ENCODE measurements around the gene OPA3.
"Not testable (repeated sequence)": the region's sequence is repeated elsewhere in the genome, so short reads cannot be mapped to it uniquely, and the experiment has no call there.

OPA3 gene

DNA sequence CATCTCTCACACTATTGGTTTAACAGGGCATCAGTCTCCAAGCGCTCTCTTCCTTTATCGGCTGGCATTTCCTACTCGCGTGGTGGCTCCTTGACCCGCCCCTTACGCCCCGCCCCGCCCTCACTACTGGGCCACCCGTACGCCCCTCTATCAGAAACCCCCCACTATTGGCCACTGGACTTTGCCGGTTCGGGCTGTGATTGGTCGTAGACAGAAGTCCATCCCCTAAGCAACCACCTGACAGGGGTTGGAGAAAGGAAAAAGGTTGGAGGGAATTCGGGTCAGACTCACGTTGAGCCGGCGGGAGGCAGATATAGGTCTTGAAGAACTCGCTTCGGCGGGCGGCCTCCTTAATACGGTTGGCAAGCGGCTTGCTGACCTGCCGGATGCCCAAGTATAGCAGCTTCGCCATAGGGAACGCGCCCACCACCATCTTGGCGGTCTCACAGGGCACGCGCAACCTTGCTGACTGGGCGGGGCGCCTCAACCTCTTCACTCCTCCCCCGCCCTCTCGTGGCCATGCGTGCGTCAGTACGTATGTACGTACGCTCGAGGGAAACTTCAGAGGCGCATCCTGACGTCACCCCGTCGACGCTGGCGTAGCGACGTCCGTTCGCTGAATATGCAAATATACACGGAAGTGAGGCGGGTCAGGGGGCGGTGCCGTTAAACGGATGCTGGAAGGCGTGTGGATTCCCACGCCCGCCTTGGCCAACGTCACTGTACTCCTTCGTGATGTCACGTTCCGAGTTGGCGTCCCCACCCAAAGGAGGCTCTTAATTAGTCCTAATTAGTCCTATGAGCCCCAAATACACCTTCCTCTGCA, at the start of gene OPA3:
Gene OPA3, minus strand, starts transcription at position 471 of the 826 bp plus-strand sequence. Its CDS starts 38 bp downstream, at position 433.
- peak; percentile 96 to 97 for DNase-seq

DNA sequence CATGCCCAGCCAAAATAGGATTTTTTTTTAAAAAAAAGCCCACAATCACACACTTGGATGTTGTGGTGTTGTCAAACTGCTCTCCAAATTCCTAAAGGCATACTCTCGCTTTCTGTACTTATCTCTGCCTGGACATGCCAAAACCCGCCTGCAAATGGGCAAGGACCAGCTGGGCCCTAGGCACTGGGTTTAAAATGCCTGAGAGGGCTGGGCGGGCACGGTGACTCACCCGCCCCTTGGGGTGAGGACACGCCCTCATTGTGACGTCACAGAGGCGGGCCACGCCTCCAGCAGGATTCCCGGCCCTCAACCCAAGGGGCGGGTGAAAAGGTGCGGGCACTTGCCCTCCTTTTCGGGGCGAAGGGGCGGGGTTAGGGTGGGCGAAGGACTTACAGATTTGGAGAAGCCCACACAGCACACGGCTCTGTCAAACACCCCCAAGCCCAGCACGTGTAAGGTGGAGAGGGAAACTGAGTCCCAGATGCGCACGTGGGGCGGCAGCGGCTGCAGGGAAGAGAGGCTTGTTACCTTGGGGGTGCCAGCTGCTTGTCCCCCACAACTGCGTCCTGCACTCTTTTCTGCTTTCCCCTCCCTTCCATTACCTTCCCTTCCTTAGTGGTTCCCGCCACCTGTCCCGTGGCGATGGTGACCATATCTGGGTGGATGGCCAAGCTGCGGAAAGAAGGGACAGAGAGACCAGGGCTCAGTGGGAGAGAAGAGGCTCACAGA, 48.0 kb upstream of the OPA3 start:
- peak; percentile 49 for DNase-seq

DNA sequence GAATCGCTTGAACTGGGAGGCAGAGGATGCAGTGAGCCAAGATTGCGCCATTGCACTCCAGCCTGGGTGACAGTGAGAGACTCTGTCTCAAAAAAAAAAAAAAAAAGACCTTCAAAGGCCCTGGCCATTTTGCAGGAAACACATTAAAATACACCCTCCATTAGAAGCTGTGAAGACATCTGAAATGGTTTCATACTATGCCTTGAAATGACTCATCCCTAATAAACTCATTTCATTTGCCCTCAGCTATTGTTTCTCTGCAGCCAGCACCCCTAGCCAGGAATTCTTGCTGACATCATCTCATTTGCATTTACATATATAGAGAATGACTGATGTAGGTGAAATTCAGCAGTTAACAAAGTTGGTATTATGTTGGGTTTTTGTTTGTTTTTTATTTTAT, 45.9 kb upstream of the OPA3 start:
- no peak for DNase-seq

GRCh38 chr19:45629704-45630103, 45.1 kb upstream of the OPA3 start:
- no peak for DNase-seq

GRCh38 chr19:45628219-45628618, 43.6 kb upstream of the OPA3 start:
- DNase-seq: not testable (repeated sequence)

DNA sequence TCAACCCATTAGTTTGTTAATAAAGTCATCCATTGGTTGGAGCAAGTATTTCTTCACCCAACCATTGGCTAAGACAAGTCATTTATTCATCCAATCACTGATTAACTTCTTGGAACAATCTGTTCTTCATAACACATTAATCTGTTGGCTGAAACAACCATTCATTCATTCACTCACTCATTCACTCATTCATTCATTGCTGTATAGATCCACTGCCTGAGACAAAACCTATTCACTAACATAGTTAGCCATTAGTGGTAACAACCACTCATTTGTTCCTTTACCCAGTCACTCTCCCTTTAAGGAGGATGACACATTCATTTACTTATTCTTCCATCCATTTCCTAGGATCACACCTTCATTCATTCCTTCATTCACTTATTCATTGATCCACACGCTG, 39.4 kb upstream of the OPA3 start:
- no peak for DNase-seq

DNA sequence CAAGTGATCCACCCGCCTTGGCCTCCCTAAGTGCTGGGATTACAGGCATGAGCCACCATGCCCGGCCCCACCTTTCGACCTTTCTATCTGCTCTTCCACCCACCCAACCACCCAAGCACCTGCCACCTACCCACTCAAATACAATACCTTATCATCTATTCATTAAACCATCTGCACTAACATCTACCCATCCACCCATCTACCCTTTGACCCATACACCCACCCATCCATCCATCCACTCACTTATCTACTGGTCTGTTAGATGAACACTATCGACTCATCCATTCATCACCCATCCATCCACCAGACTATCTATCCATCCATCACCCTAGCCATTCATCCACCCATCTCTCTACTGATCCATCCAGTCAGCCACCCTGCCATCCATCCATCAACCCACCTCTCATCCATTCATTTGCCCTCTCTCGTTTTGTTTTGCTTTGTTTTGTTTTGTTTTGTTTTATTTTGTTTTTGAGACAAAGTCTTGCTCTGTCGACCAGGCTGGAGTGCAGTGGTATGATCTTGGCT, 37.4 kb upstream of the OPA3 start:
- no peak for DNase-seq

GRCh38 chr19:45621389-45621788, 36.8 kb upstream of the OPA3 start:
- DNase-seq: no peak

DNA sequence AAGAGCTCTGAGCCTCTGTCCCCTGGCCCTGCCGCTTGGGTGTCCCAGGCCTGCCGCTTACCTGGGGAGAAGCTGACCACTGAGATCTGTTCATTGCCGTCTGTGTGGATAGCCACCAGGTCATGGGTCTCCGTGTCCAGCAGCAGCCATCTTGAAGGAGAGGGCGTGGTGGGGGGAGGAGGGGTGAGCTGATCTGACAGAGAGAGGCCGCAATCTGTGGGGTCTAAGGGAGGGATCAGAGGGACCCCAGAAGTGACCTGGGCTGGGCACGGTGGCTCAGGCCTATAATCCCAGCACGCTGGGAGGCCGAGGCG, 32.1 kb upstream of the OPA3 start:
- no peak for DNase-seq

GRCh38 chr19:45615795-45616703, 31.4 kb upstream of the OPA3 start:
- DNase-seq: peak; percentile 81 to 86

GRCh38 chr19:45615056-45615455, 30.5 kb upstream of the OPA3 start:
- not testable (repeated sequence) for DNase-seq

DNA sequence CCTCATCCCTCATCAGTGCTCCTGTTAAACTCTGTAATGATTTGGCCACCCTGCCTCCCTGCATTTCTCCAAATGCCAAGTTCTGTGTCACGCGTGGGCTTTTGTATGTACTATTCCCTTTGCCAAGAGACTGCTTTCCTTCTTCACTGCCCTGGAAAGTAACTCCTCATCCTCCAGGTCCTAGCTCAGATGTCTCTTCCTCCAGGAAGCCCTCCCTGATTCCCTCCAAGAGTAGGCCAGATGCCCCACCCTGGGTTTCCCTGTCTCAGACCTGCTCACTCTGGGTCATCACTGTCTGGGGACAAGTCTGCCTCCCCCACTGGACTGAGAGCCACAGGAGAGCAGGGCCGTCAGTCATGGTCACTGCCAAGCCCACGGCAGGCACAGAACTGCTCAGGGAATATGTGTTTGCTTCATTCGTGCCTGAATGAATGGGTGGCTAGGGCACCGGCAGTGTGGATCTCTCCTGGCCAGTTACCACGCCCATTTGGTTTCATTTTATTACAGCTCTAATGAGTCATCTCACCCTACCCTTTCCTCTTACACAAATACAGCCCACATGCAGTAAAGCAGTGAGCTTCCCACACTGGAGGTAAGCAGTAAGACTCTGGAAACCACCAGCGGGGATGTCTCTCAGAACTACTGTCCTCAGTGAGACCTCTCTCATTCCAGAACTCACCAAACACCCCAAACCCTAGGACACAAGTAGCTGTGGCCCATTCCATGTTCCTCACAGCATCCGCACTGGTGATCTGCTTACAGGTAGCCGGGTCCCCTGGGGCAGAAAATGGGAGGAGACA, 29.5 kb upstream of the OPA3 start:
- DNase-seq: peak; percentile 36 to 40

GRCh38 chr19:45608948-45609347, 24.3 kb upstream of the OPA3 start:
- no peak for DNase-seq

- peak; percentile 40 to 44 for DNase-seq
Measured at GRCh38 chr19:45607071-45608029, 22.7 kb upstream of the OPA3 start.

DNA sequence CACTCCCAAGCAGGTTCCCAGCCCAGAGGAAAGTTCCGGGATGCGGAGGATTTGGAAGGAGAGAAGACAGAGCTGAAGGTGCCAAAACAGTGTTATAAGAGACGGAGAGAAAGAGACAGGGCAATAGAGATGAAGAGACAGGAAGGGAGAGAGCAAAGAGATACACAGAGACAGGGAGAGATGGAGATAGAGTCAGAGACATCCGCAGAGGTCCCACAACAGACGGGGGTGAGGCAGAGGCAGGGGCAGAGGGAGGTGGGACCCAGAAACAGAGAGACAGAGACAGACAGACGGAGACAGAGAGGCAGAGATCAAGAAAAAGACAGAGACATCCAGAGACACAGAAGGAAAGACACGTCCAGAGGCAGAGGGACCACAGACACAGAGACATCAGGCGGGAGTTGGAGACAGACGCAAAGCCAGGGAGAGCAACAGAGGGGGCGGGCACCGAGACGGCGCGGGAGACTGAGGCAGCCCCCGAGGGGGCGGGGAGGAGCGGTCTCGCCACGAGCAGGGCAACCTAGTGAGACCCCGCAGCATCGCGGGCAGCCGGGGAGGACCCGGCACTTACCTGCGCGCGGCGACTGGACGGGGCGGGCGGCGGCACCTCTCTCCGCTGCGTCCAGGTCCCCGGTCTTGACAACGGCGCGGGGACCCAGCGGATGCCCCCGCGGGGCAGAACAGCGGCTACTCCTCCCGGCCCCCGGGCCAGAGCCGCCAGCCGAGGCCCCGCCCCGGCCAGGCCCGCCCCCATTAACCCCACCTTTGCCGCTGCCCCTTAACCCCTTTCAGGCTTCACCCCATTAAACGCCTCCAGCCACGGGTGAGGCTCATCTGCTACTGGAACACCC, 17.1 kb upstream of the OPA3 start, which contains the start of gene GPR4:
Gene GPR4, minus strand, starts transcription at position 689 of the 851 bp plus-strand sequence. CDS start 10,346 bp downstream, outside the sequence.
- DNase-seq: no peak

- DNase-seq: no peak
Measured at GRCh38 chr19:45601115-45601514, 16.5 kb upstream of the OPA3 start.

DNA sequence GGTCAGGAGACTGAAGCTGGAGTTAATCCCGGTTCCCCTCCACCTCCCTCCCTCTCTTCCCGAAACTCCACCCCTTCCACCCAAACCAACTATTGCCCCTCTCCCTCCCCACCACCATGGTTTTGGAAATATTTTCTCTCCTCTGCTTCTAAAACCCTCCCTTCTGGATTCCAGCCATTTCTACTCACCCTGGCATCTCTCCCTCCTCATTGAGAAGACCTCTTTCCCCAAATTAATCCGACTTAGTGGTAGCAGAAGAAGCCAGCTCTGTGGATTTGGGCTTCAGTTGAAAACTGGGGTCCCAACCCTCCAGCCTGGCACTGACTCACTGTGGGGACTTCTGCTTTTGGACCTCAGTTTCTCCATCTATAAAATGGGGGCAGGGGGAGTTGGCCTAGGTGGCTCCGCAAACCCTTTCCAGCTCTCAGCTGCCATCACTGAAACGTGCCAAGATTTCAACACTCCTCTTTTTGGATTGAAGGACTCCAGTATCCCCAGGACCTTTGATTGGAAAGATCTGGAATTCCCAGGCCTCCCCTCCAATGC, 15.8 kb upstream of the OPA3 start:
- DNase-seq: no peak

- no peak for DNase-seq
Measured at GRCh38 chr19:45599286-45599685, 14.7 kb upstream of the OPA3 start.

DNA sequence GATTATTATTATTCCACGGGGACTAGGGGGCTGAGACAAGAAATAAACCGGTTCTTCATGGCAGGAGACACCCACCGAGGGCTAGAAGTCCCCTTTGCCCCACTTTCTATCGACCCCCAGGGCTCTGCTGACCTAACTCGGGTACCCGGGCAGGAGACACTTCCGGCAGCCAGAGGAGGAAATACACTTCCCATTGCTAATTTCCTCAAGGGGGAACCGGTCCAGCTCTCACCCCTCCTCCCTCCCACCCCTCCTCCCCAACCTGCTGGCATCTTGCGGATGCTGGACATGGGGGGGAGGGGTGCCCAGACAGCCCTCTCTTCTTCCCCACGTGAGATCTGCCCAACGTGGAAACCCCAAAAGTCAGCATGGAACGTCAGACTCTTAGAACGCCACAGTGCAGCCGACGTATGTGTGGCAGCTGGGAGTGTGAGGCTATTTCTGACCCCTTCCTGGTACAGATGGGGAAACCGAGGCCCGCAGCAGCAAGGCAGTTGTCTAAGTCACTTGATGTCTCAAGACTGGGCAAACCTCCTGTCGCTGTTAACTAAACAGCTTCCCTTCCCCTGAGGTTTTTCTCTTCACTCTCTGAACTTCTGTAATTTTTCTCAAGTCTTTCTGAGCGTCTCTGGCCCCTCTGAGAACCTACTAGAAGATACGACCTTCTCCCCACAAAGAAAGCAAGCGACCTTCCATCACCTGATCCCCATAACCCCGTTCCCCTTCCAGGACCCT, 13.8 kb upstream of the OPA3 start:
- no peak for DNase-seq

Measured in stimulated activated CD4-positive, alpha-beta T cell treated with anti-CD3 and anti-CD28 coated beads, Interleukin-2, amount 100 ng/mL, for 48 hours (primary cell).